ENCODE measurements around the gene AGBL1. TPM values are rescaled to one million over a fixed set of nuclear protein-coding genes. Genes with fewer than 3 reads are reported as not detected.

Gene AGBL1
- polyA plus RNA-seq, 1 experiment = not detected

DNA sequence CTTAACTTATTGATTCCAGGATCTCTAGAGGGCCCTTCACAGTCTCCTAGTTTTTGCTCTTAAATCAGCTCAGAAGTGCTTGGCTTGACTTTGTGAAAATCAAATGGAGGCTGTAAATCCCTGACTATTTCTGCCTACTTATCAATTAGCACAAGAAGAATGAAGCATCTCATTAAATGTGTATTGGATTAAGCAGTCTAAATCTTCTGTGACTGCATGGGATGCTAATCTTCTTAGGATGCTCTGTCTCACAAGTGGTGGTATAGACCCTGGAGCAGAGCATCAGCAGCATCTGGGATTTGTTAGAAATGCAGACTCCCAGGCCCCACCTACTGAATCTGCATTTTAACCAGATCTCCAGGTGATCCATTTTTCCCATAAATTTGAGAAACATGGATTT is 488.7 kb downstream of the AGBL1 start:
- CTCF ChIA-PET = no interaction called here
- POLR2A ChIA-PET = no interaction called here
- Histone ChIP-seq H3K36me3 (ENCODE audit: control insufficient read depth, insufficient read depth, low read length) (no peaks in the 10 kb centered on the region), H3K27me3 (ENCODE audit: control insufficient read depth, insufficient read depth, low read length) (no peaks in the 10 kb centered on the region), H3K4me3 (ENCODE audit: low read depth, low read length) (no peak overlapping the region)
- TF ChIP-seq CTCF (IDR thresholded peaks at IDR 0.05; ENCODE audit: insufficient read depth, low read depth, low read length) = no peak
- no peak for DNase-seq (ENCODE audit: low read depth)

DNA sequence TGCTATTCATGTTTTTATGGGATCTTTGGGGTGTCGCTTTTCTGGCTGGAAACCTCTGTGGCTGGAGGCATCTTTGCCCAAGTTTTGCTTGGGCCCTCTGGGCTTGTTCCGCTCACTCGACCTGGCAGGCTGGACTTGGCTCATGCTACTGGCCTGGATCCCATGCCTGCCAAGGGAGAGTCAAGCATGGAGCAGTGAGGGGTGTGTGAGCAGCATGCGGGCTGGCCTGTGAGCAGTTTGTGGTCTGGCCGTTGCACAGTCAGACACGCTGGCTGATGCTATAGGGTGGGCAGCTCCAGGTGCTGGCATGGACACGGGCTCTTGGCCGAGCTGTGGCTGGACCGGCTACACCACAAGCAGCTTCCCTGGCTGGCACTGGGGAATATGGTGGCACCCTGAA is 491.1 kb downstream of the AGBL1 start:
- Histone ChIP-seq H3K27me3 (ENCODE audit: control insufficient read depth, insufficient read depth, low read length) (no peaks in the 10 kb centered on the region), H3K36me3 (ENCODE audit: control insufficient read depth, insufficient read depth, low read length) (no peaks in the 10 kb centered on the region), H3K4me3 (ENCODE audit: low read depth, low read length) (no peak overlapping the region)
- no peak for DNase-seq (ENCODE audit: low read depth)
- no peak for TF ChIP-seq CTCF (IDR thresholded peaks at IDR 0.05; ENCODE audit: insufficient read depth, low read depth, low read length)
- POLR2A ChIA-PET = no interaction called here
- CTCF ChIA-PET = no interaction called here

DNA sequence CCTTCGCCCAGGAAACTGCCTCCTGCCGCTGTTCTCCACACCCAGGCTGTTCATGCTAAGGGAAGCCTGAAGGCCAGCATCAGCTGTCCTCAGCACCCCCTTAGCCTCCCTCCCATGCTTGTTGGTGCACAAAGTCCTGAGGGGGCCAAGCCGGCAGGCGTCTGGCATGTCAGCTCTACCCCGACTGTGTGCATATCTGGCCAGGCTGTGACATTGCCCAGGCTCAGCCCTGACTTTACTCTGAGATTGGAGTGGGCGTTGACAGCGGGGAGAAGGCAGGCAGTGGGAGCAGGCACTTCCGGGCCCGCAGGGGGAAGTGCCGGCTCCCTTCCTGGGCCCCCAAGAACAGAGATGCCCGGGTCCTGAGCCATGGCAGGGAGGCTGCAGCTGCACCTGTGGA is 492.2 kb downstream of the AGBL1 start:
- Histone ChIP-seq H3K27me3 (ENCODE audit: control insufficient read depth, insufficient read depth, low read length) (no peaks in the 10 kb centered on the region), H3K36me3 (ENCODE audit: control insufficient read depth, insufficient read depth, low read length) (no peaks in the 10 kb centered on the region), H3K4me3 (ENCODE audit: low read depth, low read length) (no peak overlapping the region)
- ChIA-PET CTCF (no interaction called here), POLR2A (no interaction called here)
- no peak for DNase-seq (ENCODE audit: low read depth)
- TF ChIP-seq CTCF (IDR thresholded peaks at IDR 0.05; ENCODE audit: insufficient read depth, low read depth, low read length) = no peak

DNA sequence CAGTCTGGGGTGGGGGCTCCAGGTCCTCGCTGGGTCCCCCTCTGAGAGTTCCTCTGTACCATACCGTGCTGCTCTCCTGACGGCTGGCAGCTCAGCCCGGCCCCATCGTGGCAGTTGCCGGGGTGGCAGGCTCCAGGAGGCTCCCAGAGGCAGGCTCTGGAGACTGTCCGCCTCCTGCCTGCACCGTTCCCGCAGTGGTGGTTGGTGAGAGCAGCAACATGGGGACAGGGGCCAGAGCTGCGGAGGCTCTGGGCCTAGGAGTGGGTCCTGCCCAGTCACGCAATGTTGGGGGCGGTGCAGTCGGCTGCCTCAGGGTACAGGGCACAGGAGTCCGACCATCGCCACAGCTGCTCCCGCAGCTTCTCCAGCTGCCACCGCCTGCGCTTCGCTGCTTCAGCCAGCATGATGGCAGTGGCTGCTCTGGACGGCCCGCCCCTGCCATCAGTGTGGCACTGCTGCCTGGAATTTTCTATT is 492.7 kb downstream of the AGBL1 start:
- no peak overlapping the region for H3K4me3 ChIP-seq (ENCODE audit: low read depth, low read length)
- no peaks in the 10 kb centered on the region for H3K27me3 ChIP-seq (ENCODE audit: control insufficient read depth, insufficient read depth, low read length)
- ChIA-PET CTCF (no interaction called here), POLR2A (no interaction called here)
- H3K36me3 ChIP-seq (ENCODE audit: control insufficient read depth, insufficient read depth, low read length) = no peaks in the 10 kb centered on the region
- TF ChIP-seq CTCF (IDR thresholded peaks at IDR 0.05; ENCODE audit: insufficient read depth, low read depth, low read length) = no peak
- DNase-seq (ENCODE audit: low read depth) = no peak

GRCh38 chr15:86573476-86573875 is 493.8 kb downstream of the AGBL1 start:
- no peak for TF ChIP-seq CTCF (IDR thresholded peaks at IDR 0.05; ENCODE audit: insufficient read depth, low read depth, low read length)
- POLR2A ChIA-PET = no interaction called here
- CTCF ChIA-PET = no interaction called here
- Histone ChIP-seq H3K4me3 (ENCODE audit: low read depth, low read length) (no peak overlapping the region), H3K27me3 (ENCODE audit: control insufficient read depth, insufficient read depth, low read length) (no peaks in the 10 kb centered on the region), H3K36me3 (ENCODE audit: control insufficient read depth, insufficient read depth, low read length) (no peaks in the 10 kb centered on the region)
- no peak for DNase-seq (ENCODE audit: low read depth)

All from BJ (cell line).